HG03378 (cell line): ENCODE measurements around the gene GSTK1.
"Not testable (repeated sequence)": the region's sequence is repeated elsewhere in the genome, so short reads cannot be mapped to it uniquely, and the experiment has no call there.

Experiments used
- ATAC-seq: cut with Tn5 transposase; IDR thresholded peaks from one replicate; pipeline ENCODE4 v1.9.1; 2021; ENCODE audit warnings: mild to moderate bottlenecking, moderate library complexity; ENCODE audit not compliant: unreplicated experiment

Gene GSTK1

GRCh38 chr7:143265017-143265693, 1.9 kb downstream of the GSTK1 start:
- ATAC-seq: no peak

GRCh38 chr7:143269251-143269650, 6.0 kb downstream of the GSTK1 start:
- no peak for ATAC-seq

- no peak for ATAC-seq
Measured at GRCh38 chr7:143271240-143271639, 8.0 kb downstream of the GSTK1 start.

- ATAC-seq: no peak
Measured at GRCh38 chr7:143272871-143273270, 9.6 kb downstream of the GSTK1 start.

GRCh38 chr7:143279186-143280098, 16.2 kb downstream of the GSTK1 start:
- no peak for ATAC-seq

- no peak for ATAC-seq
Measured at GRCh38 chr7:143280160-143280559, 16.9 kb downstream of the GSTK1 start.

- no peak for ATAC-seq
Measured at GRCh38 chr7:143280566-143280965, 17.3 kb downstream of the GSTK1 start.

GRCh38 chr7:143281529-143281928, 18.3 kb downstream of the GSTK1 start:
- ATAC-seq: no peak

- no peak for ATAC-seq
Measured at GRCh38 chr7:143282124-143282523, 18.9 kb downstream of the GSTK1 start.

- no peak for ATAC-seq
Measured at GRCh38 chr7:143283381-143283780, 20.1 kb downstream of the GSTK1 start.

- no peak for ATAC-seq
Measured at GRCh38 chr7:143284591-143285469, 21.6 kb downstream of the GSTK1 start, which contains the start of gene TMEM139. Gene TMEM139, plus strand, starts transcription at chr7:143284958. Its CDS starts 1,000 bp downstream, at chr7:143285958.

GRCh38 chr7:143285470-143285778, 22.2 kb downstream of the GSTK1 start:
- no peak for ATAC-seq

GRCh38 chr7:143285806-143286521, 22.7 kb downstream of the GSTK1 start:
- ATAC-seq: no peak

GRCh38 chr7:143286522-143286890, 23.3 kb downstream of the GSTK1 start:
- ATAC-seq: no peak

- ATAC-seq: no peak
Measured at GRCh38 chr7:143287339-143287934, 24.2 kb downstream of the GSTK1 start.

GRCh38 chr7:143287935-143288826, 24.9 kb downstream of the GSTK1 start, which contains the start of gene CASP2:
Gene CASP2, plus strand, starts transcription at chr7:143288351. Its CDS starts 105 bp downstream, at chr7:143288456.
- peak; percentile 69 for ATAC-seq

- no peak for ATAC-seq
Measured at GRCh38 chr7:143288836-143289235, 25.6 kb downstream of the GSTK1 start.

- no peak for ATAC-seq
Measured at GRCh38 chr7:143289421-143289820, 26.2 kb downstream of the GSTK1 start.

GRCh38 chr7:143289888-143290287, 26.6 kb downstream of the GSTK1 start:
- ATAC-seq: not testable (repeated sequence)
